Prostate gland (tissue), 2 donors: ENCODE data around the gene ID3. TPM values are rescaled to one million over a fixed set of nuclear protein-coding genes. Genes with fewer than 3 reads are reported as not detected.
A peak's percentile ranks its signal among the peaks of the same experiment; 100 is the strongest.
"Not testable (repeated sequence)": the region's sequence is repeated elsewhere in the genome, so short reads cannot be mapped to it uniquely, and the experiment has no call there.

Source experiments
- DNase-seq: peaks from one replicate; pipeline ENCODE4 v3.0.0-alpha.2; 2019; ENCODE audit warnings: low spot score
- H3K27ac ChIP-seq, 2 donors: fragments of 200-600 bp; sonication (generic); 2 replicates each; pipeline ENCODE4 v1.5.1; 2017 to 2019
- H3K27me3 ChIP-seq: fragments of 200-600 bp; sonication (generic); replicated peaks from 2 replicates; pipeline ENCODE4 v1.5.1; 2019; ENCODE audit not compliant: insufficient read depth
- H3K36me3 ChIP-seq, 2 donors: fragments of 200-600 bp; sonication (generic); 1 replicate in 1 of 2; 2 replicates in 1 of 2; pipeline versions ENCODE4 v1.5.1 to v1.8.1; 2017 to 2019
- H3K4me1 ChIP-seq: fragments of 200-600 bp; sonication (generic); replicated peaks from 2 replicates; pipeline ENCODE4 v1.5.1; 2019
- H3K4me3 ChIP-seq, 2 donors: fragments of 200-600 bp; sonication (generic); 2 replicates each; pipeline ENCODE4 v1.5.1; 2017 to 2019
- H3K9me3 ChIP-seq: fragments of 200-600 bp; sonication (generic); 2 replicates; pipeline ENCODE4 v1.5.1; 2017
- POLR2A ChIP-seq: fragments of 450-650 bp; IDR thresholded peaks from one replicate; pipeline ENCODE4 v1.6.1; 2016; ENCODE audit warnings: antibody characterized with exemption, mild to moderate bottlenecking
- POLR2AphosphoS5 ChIP-seq: sonication (generic); formaldehyde crosslinking; IDR thresholded peaks from one replicate; pipeline ENCODE4 v1.6.1; 2017; ENCODE audit warnings: antibody characterized with exemption
- WGBS: methylation state at CpG from one replicate; pipeline ENCODE4 v1.1.5; 2018; 5-methylcytosine and 5-hydroxymethylcytosine counted together
- intact Hi-C: fragments of 100-400 bp; cut with DNase I; formaldehyde crosslinking; loops from one replicate; pipeline ENCODE4 v1.14.2; 2022
- total RNA-seq, 2 donors: library from RNA; depleted of rRNA; stranded (reverse); fragments of >200 nt; gene quantifications; one replicate each; pipeline ENCODE4 v1.1.0, GENCODE V29; 2016
- TF ChIP-seq, protein P1 (sequence below), 4 experiments: fragments of 200-600 bp in 2 of 4; fragments of 450-650 bp in 2 of 4; sonication (generic) in 2 of 4; IDR thresholded peaks; 1 replicate in 3 of 4; 2 replicates in 1 of 4; pipeline ENCODE4 v1.5.1; 2016 to 2019; ENCODE audit warnings: antibody characterized with exemption in 4 of 4, mild to moderate bottlenecking in 2 of 4, moderate library complexity in 2 of 4

ID3 gene
- total RNA-seq, 2 donors from 2014 or later: 151 to 184 TPM

DNA sequence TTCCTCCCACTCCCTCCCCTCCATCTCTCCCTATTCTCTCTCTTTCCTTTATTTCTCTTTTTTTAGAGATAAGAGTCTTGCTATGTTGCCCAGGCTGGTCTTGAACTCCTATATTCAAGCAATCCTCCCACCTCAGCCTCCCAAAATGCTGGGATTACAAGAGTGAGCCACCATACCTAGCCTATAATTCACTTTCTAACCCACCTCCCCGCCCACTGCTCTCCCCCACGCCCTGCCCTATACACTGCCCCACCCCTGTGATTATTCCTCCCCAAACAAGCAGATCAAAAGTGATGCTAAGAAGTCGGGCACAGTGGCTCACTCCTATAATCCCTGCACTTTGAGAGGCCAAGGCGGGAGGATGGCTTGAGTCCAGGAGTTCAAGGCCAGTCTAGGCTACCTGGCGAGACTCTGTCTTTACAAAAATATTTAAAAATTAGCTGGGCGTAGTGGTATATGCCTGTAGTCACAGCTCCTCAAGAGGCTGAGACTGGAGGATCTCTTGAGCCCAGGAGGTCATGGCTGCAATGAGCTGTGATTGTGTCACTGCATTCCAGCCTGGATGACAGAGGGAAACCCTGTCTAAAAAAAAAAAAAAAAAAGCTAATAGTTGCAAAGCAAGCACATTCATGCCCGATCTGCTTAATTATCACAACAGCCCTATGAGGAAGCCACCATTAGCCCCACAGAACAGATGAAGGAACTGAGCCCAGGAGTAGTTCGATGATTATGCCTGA is 15.4 kb downstream of the ID3 start:
- H3K4me3 ChIP-seq: no peak overlapping the region
- WGBS: 78% methylated on average over 8 of the region's 8 CpGs
- intact Hi-C loops: loop anchor here (1.0 kb wide), 1 partner anchor 93 kb away; no protein-coding TSS in a partner anchor
- no peak overlapping the region for H3K27ac ChIP-seq
- no peaks in the 10 kb centered on the region for H3K9me3 ChIP-seq
- H3K27me3 ChIP-seq: no peaks in the 10 kb centered on the region
- H3K36me3 ChIP-seq: no peaks in the 10 kb centered on the region
- H3K4me1 ChIP-seq: no peaks in the 10 kb centered on the region
- no peak for DNase-seq
- TF ChIP-seq POLR2A (no peak), POLR2AphosphoS5 (no peak)
- TF ChIP-seq, protein P1, sequence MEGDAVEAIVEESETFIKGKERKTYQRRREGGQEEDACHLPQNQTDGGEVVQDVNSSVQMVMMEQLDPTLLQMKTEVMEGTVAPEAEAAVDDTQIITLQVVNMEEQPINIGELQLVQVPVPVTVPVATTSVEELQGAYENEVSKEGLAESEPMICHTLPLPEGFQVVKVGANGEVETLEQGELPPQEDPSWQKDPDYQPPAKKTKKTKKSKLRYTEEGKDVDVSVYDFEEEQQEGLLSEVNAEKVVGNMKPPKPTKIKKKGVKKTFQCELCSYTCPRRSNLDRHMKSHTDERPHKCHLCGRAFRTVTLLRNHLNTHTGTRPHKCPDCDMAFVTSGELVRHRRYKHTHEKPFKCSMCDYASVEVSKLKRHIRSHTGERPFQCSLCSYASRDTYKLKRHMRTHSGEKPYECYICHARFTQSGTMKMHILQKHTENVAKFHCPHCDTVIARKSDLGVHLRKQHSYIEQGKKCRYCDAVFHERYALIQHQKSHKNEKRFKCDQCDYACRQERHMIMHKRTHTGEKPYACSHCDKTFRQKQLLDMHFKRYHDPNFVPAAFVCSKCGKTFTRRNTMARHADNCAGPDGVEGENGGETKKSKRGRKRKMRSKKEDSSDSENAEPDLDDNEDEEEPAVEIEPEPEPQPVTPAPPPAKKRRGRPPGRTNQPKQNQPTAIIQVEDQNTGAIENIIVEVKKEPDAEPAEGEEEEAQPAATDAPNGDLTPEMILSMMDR (IDR thresholded peaks at IDR 0.05): no peak

DNA sequence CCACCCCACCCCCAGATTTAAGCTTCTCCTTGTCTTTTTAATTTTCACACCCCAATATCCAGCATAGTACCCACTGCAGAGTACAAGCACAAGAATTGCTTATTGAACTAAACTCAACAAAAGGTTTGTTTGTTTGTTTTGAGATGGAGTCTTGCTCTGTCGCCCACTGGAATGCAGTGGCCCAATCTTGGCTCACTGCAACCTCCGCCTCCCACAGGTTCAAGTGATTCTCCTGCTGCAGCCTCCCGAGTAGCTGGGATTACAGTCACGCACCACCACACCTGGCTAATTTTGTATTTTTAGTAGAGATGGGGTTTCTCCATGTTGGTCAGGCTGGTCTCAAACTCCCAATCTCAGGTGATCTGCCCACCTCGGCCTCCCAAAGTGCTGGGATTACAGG is 16.4 kb downstream of the ID3 start:
- H3K27ac ChIP-seq, H3K4me3 ChIP-seq, H3K4me1 ChIP-seq, H3K9me3 ChIP-seq, DNase-seq, H3K36me3 ChIP-seq, intact Hi-C loops, H3K27me3 ChIP-seq: not testable (repeated sequence)
- WGBS: 83% methylated on average over 5 of the region's 5 CpGs

DNA sequence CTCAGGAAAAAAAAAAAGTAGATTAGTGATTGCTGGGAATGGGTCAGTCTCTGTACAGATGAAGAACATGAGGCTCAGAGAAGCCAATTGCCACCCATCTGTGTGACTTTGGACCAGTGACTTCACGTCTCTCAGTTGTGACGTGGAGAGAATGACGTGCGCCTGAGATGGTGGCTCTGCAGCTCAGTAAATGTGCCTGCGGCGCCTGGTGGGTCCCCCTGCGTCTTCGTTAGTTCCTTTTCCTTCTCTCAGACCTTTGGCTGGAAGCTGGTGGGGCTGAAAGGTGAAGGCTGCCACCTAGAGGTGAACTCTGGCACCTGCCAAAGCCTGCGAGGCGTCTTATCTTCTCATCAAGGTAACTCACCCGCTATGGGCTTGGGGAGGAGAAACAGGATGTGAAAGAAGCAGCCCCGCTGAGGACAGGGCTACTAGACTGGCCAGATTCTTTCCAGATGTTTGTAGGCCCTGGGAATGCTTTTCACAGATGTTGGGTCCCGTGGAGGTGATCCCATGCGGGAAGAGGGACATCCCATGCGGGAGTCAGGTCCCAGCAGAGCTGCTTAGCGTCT is 19.5 kb downstream of the ID3 start:
- Histone ChIP-seq H3K4me3 (no peak overlapping the region), H3K36me3 (no peaks in the 10 kb centered on the region), H3K27me3 (no peaks in the 10 kb centered on the region), H3K9me3 (no peaks in the 10 kb centered on the region), H3K27ac (no peak overlapping the region), H3K4me1 (no peaks in the 10 kb centered on the region)
- 7% methylated on average over 16 of the region's 16 CpGs for WGBS
- TF ChIP-seq POLR2A (no peak), POLR2AphosphoS5 (peak; percentile 62)
- TF ChIP-seq, protein P1 (IDR thresholded peaks at IDR 0.05): peak; percentile 80 to 97 (median 88)
- intact Hi-C loops: loop anchor here (2.0 kb wide), 1 partner anchor 43 kb away; no protein-coding TSS in a partner anchor
- peak; percentile 83 for DNase-seq

DNA sequence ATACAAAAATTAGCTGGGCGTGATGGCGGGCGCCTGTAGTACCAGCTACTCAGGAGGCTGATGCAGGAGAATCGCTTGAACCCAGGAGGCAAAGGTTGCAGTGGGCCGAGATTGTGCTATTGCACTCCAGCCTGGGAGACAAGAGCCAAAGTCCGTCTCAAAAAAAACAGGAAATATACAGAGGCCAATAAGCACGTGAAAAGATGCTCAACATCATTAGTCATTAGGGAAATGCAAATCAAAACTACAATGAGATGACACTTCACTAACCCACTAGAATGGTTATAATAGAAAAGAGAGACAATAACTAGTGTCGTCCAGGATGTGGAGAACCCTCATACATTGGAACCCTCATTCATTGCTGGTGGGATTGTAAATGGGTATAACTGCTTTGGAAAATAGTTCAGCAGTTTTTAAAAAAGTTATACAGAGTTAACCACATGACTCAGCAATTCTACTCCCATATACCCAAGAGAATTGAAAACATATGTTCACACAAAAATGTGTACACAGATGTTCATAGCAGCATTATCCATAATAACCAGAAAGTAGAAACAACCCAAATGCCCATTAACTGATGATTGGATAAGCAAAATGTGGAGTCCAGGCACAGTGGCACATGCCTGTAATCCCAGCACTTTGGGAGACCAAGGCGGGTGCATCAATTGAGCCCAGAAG is 21.9 kb downstream of the ID3 start:
- TF ChIP-seq, protein P1 (IDR thresholded peaks at IDR 0.05): no peak
- TF ChIP-seq POLR2A (no peak), POLR2AphosphoS5 (no peak)
- no peak for DNase-seq
- Histone ChIP-seq H3K4me3 (no peak overlapping the region), H3K4me1 (no peaks in the 10 kb centered on the region), H3K27me3 (no peaks in the 10 kb centered on the region), H3K27ac (no peak overlapping the region), H3K36me3 (no peaks in the 10 kb centered on the region), H3K9me3 (no peaks in the 10 kb centered on the region)
- 75% methylated on average over 9 of the region's 9 CpGs for WGBS
- intact Hi-C loops: no loop called here

DNA sequence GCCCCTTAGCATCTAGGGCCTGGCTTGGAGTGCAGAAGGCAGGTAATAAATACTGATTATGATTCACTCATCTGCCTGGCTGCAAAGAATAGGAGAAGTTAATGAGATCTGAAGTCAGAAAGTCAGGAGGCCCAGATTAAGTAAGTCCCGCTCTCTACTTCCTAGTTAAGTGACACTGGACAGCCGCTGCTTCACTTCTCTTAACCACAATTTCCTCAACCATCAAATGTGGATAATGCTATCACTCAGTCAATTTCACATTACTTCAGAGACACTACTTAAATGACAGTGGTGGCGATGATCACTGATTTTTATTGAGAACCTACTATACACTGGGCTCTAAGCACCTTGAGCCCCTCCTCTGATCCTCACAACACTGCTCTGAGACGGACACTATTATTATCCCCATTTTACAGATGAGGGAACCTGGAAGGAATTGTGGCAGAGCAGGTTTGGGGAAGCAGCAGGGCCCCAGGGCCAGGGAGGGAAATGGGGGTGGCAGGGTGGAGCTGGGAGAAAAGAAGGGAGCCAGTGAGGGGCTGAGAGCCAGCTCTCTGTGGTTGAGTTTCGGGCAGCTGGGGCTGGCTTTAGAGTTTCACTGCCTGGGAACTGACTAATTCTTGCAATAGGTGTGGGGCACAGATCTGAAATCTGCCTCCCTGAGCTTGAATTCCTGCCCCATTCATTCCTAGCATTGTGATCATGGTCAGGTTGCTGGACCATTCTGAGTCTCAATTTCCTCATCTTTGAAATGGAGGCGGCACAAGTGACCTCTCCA is 25.9 kb downstream of the ID3 start:
- TF ChIP-seq, protein P1 (IDR thresholded peaks at IDR 0.05): no peak
- TF ChIP-seq POLR2A: no peak
- TF ChIP-seq POLR2AphosphoS5: no peak
- 83% methylated on average over 6 of the region's 6 CpGs for WGBS
- Histone ChIP-seq H3K36me3 (no peaks in the 10 kb centered on the region), H3K27ac (no peak overlapping the region), H3K9me3 (no peaks in the 10 kb centered on the region), H3K4me1 (peaks cover 8% of the 10 kb centered on the region), H3K4me3 (no peak overlapping the region), H3K27me3 (no peaks in the 10 kb centered on the region)
- intact Hi-C loops: no loop called here
- no peak for DNase-seq
